ENCODE data around the gene ASXL1. TPM values are rescaled to one million over a fixed set of nuclear protein-coding genes. Genes with fewer than 3 reads are reported as not detected.
"Not testable (repeated sequence)": the region's sequence is repeated elsewhere in the genome, so short reads cannot be mapped to it uniquely, and the experiment has no call there.

The ASXL1 gene
- total and polyA plus RNA-seq, 9 donors: 31.6 to 85.1 (median 67.9) TPM

DNA sequence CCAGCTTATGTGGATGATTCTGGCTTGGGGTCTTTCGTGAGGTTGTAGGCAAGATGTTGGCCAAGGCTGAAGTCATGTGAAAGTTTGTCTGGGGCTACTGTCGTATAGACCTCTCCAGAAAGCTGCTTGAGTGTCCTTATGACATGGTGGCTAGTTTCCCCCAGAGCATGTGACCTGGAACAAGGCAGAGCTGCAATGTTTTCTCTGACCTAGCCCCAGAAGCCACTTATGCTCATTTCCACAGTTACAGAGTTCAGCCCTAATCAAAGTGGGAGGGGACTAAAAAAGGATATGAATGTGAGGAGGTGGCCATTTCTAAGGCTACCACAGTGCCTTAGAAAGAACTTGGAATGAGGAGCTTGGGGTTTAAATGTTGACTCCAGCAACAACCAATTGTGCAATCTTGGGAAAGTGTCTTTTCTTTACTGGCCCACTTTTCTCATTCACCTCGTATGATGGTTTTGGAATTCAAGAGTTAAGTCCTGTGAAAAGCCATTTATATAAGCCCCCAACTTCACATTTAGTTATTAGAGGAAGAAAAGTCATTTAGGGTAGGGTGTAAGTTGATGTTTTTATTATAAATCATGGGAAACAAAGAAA, 5.9 kb upstream of the ASXL1 start:
- Histone ChIP-seq H3K4me3 (no peak overlapping the region), H3K27ac (no peak overlapping the region), H3K27me3 (no peaks in the 10 kb centered on the region), H3K36me3 (no peaks in the 10 kb centered on the region), H3K4me1 (ENCODE audit: insufficient read depth) (peaks cover 3% of the 10 kb centered on the region), H3K9me3 (no peaks in the 10 kb centered on the region)
- intact Hi-C loops (cut with DNase I): no loop called here
- 90 to 92% (median 90%) methylated on average over 3 of the region's 3 CpGs for WGBS, 3 donors
- no peak for DNase-seq
- TF ChIP-seq POLR2A (IDR thresholded peaks at IDR 0.05): no peak
- no peak for TF ChIP-seq EP300 (IDR thresholded peaks at IDR 0.05)
- TF ChIP-seq, protein P1, sequence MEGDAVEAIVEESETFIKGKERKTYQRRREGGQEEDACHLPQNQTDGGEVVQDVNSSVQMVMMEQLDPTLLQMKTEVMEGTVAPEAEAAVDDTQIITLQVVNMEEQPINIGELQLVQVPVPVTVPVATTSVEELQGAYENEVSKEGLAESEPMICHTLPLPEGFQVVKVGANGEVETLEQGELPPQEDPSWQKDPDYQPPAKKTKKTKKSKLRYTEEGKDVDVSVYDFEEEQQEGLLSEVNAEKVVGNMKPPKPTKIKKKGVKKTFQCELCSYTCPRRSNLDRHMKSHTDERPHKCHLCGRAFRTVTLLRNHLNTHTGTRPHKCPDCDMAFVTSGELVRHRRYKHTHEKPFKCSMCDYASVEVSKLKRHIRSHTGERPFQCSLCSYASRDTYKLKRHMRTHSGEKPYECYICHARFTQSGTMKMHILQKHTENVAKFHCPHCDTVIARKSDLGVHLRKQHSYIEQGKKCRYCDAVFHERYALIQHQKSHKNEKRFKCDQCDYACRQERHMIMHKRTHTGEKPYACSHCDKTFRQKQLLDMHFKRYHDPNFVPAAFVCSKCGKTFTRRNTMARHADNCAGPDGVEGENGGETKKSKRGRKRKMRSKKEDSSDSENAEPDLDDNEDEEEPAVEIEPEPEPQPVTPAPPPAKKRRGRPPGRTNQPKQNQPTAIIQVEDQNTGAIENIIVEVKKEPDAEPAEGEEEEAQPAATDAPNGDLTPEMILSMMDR (IDR thresholded peaks at IDR 0.05): no peak

DNA sequence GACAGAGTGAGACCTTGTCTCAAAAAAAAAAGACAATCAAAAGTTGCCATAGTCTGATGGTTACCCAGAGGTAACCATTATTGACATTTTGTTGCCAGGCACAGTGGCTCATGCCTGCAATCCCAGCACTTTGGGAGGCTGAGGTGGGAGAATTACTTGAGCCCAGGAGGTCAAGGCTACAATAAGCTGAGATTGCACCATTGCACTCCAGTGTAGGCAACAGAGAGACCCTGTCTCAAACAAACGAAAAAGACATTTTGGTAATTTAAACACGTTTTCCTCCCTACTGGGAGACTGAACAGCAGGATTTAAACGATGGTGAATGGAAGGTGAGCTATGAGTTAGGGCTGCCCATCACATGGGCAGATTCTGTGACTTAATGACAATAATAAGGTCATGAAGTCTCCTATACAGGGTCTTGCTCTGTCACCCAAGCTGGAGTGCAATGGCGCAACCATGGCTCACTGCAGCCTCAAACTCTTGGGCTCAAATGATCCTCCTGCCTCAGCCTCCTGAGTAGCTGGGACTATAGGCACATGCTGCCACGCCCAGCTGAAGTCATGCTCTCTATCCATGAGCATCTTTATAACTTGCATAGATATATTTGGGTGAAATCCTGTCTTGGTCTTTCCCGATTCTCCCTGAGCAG, 4.2 kb upstream of the ASXL1 start:
- Histone ChIP-seq H3K4me1 (ENCODE audit: insufficient read depth) (peaks cover 3% of the 10 kb centered on the region), H3K27me3 (no peaks in the 10 kb centered on the region), H3K9me3 (no peaks in the 10 kb centered on the region), H3K27ac (no peak overlapping the region), H3K36me3 (no peaks in the 10 kb centered on the region), H3K4me3 (no peak overlapping the region)
- 70 to 79% (median 74%) methylated on average over 6 of the region's 6 CpGs for WGBS, 3 donors
- intact Hi-C loops (cut with DNase I): no loop called here
- TF ChIP-seq EP300 (IDR thresholded peaks at IDR 0.05) (no peak), POLR2A (IDR thresholded peaks at IDR 0.05) (no peak)
- TF ChIP-seq, protein P1 (IDR thresholded peaks at IDR 0.05): no peak
- DNase-seq: no peak

DNA sequence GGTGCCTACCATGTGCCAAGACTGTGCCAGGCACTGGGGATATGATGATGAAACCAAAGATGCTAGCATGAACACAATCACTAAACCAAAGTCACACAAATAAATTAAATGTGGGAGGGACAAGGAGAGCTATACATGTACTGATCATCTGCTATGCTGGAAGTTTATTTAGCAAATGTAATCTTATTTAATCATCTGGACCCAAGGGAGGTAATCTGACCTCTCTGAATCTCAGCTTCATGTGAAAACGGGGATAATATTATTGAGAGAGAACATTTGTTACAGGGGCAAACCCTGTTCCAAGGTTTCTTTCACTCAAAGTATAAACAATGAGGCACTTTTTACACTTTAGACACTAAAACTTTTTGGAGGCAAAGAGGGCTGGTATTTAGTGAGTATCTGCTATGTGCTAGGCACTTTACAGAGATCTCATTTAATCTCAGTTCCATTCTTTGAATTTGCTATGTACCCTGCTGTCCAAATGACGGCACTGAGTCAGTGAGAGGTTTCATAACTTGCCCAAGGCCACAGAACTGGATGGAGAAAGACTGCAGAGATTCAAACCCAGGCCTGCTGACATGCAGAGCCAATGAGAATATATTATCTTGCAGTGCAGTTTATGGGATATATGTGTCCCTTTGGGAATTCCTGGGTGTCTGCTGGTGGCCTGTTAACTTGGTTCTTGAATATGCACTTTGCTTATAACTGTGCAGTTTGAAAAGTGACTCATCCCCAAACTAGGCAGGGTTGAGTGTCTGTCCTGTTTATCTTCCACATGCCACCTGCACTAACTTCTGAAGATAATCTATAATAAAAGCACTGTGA, 3.3 kb upstream of the ASXL1 start:
- intact Hi-C loops (cut with DNase I): loop anchor here in 1 of 4 donors (5.0 kb wide), 1 partner anchor 127 kb away; no protein-coding TSS in a partner anchor
- no peak for DNase-seq
- H3K27ac ChIP-seq: no peak overlapping the region
- TF ChIP-seq POLR2A (IDR thresholded peaks at IDR 0.05) (no peak), EP300 (IDR thresholded peaks at IDR 0.05) (no peak)
- TF ChIP-seq, protein P1 (IDR thresholded peaks at IDR 0.05): no peak
- no peaks in the 10 kb centered on the region for H3K27me3 ChIP-seq
- H3K36me3 ChIP-seq: no peaks in the 10 kb centered on the region
- no peak overlapping the region for H3K4me3 ChIP-seq
- WGBS, 3 donors: 21 to 28% (median 25%) methylated on average over 2 of the region's 2 CpGs
- H3K4me1 ChIP-seq (ENCODE audit: insufficient read depth): peaks cover 3% of the 10 kb centered on the region
- no peaks in the 10 kb centered on the region for H3K9me3 ChIP-seq

DNA sequence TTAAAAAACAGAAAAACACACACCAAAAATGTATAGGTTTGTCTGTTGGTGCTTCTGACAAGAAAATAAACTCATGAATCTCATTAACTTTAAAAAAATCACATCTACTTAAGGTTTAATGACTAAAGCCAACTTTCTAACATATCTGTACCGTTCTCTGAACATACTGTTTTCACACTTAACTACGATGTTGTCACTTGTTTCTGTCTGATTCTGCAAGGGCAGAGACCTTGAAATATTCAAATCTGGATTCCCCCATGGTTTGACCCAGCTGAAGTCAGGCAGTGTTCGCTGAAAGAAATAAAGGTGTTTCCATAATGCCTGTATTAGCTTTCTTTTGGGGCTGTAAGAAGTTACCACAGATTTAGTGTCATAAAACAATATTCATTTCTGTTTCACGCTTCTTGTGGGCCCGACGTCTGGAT, 2.7 kb upstream of the ASXL1 start:
- Histone ChIP-seq H3K27me3 (no peaks in the 10 kb centered on the region), H3K4me1 (ENCODE audit: insufficient read depth) (peaks cover 3% of the 10 kb centered on the region), H3K27ac (no peak overlapping the region), H3K36me3 (no peaks in the 10 kb centered on the region), H3K9me3 (no peaks in the 10 kb centered on the region), H3K4me3 (no peak overlapping the region)
- 59 to 67% (median 66%) methylated on average over 6 of the region's 6 CpGs for WGBS, 3 donors
- no peak for DNase-seq
- intact Hi-C loops (cut with DNase I): loop anchor here in 1 of 4 donors (5.0 kb wide), 1 partner anchor 127 kb away; no protein-coding TSS in a partner anchor
- TF ChIP-seq, protein P1 (IDR thresholded peaks at IDR 0.05): no peak
- TF ChIP-seq EP300 (IDR thresholded peaks at IDR 0.05) (no peak), POLR2A (IDR thresholded peaks at IDR 0.05) (no peak)

DNA sequence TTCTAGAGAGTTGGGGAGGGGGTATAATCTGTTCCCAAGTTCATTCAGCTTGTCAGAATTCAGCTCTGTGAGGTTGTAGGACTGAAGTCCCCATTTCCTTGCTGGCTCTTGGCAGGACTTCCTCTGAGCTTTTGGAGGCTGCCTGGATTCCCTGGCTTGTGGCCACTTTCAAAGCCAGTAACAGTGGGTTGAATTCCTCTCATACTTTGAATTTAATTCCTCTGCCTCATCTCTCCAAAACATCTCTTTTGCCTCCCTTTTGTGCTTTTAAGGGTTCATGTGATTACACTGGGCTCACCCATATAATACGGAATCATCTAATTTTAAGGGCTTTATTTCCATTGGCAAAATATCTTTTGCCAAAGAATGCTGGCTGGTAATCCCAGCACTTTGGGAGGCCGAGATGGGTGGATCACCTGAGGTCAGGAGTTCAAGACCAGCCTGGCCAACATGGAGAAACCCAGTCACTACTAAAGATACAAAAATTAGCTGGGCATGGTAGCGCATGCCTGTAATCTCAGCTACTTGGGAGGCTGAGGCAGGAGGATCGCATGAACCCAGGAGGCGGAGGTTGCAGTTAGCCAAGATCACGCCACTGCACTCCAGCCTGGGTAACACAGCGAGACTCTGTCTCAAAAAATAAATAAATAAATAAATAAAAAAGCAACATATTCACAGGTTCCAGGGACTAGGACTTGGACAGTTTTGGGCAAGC, 2.1 kb upstream of the ASXL1 start:
- intact Hi-C loops (cut with DNase I): loop anchor here in 1 of 4 donors (5.0 kb wide), 1 partner anchor 126 kb away; no protein-coding TSS in a partner anchor
- H3K4me1 ChIP-seq (ENCODE audit: insufficient read depth): not testable (repeated sequence)

More for the DNA sequence above, 2.1 kb upstream of the ASXL1 start:
- H3K9me3 ChIP-seq, DNase-seq, H3K27me3 ChIP-seq, H3K27ac ChIP-seq, H3K36me3 ChIP-seq, H3K4me3 ChIP-seq: not testable (repeated sequence)
- 52 to 73% (median 70%) methylated on average over 7 of the region's 7 CpGs for WGBS, 3 donors

All from ovary (tissue), 9 donors.